Colonic mucosa (tissue), 4 donors: ENCODE measurements around the gene BORCS6. TPM values are rescaled to one million over a fixed set of nuclear protein-coding genes. Genes with fewer than 3 reads are reported as not detected.

Source experiments
- DNase-seq: peaks from one replicate; pipeline ENCODE4 v3.0.0-alpha.2; 2020
- H3K27ac ChIP-seq: fragments of 200-600 bp; one replicate; pipeline ENCODE4 v1.8.0; 2021
- H3K27me3 ChIP-seq: fragments of 200-600 bp; one replicate; pipeline ENCODE4 v1.8.0; 2021
- H3K36me3 ChIP-seq: fragments of 200-600 bp; one replicate; pipeline ENCODE4 v1.8.0; 2021
- H3K4me1 ChIP-seq: fragments of 200-600 bp; one replicate; pipeline ENCODE4 v1.8.0; 2021; ENCODE audit warnings: mild to moderate bottlenecking
- H3K4me3 ChIP-seq: fragments of 200-600 bp; one replicate; pipeline ENCODE4 v1.8.0; 2021
- H3K9ac ChIP-seq, 2 donors: one replicate each; pipeline ENCODE4 v1.7.0; 2013; ENCODE audit warnings: control low read depth in 2 of 2, low read depth in 2 of 2, low read length in 2 of 2
- H3K9me3 ChIP-seq: fragments of 200-600 bp; one replicate; pipeline ENCODE4 v1.8.0; 2021
- CTCF ChIP-seq: fragments of 200-600 bp; IDR thresholded peaks from one replicate; pipeline ENCODE4 v1.8.0; 2022; ENCODE audit warnings: antibody characterized with exemption, mild to moderate bottlenecking
- intact Hi-C: fragments of 100-400 bp; cut with DNase I; formaldehyde crosslinking; loops from one replicate; pipeline ENCODE4 v1.14.1; 2022
- total RNA-seq, 2 donors: library from RNA; stranded (reverse); fragmentation: NEBNext Ultra II Directional in 1 of 2; extraction: Animal tissue kit (Norgen Biotek cat#: 25700) in 1 of 2; gene quantifications; one replicate each; pipeline ENCODE4 v1.2.1, GENCODE V29; 2021
- donor health status: healthy.
- donor health status: DM: no; HTN: no; CAD: no.
- donor health status: DM: no; HTN: no; CAD: no.

The BORCS6 gene
- total RNA-seq, 2 donors from 2014 or later, result 11.7 to 12.4 TPM

- Histone ChIP-seq H3K27me3 (no peaks in the 10 kb centered on the region), H3K27ac (peak overlapping the region; percentile 93), H3K9ac (peak overlapping the region; percentile 54 to 100), H3K4me1 (peaks cover 21% of the 10 kb centered on the region), H3K36me3 (peaks cover 30% of the 10 kb centered on the region), H3K4me3 (peak overlapping the region; percentile 55), H3K9me3 (no peaks in the 10 kb centered on the region)
- DNase-seq, result no peak
- no peak for TF ChIP-seq CTCF
- intact Hi-C loops, result no loop called here
Measured at GRCh38 chr17:8150194-8151119, 39.5 kb downstream of the BORCS6 start.

GRCh38 chr17:8149419-8150193 lies 40.4 kb downstream of the BORCS6 start:
- no peaks in the 10 kb centered on the region for H3K27me3 ChIP-seq
- H3K36me3 ChIP-seq, result peaks cover 34% of the 10 kb centered on the region
- no peak overlapping the region for H3K9ac ChIP-seq
- no peak for DNase-seq
- no peaks in the 10 kb centered on the region for H3K9me3 ChIP-seq
- TF ChIP-seq CTCF, result no peak
- intact Hi-C loops, result no loop called here
- no peak overlapping the region for H3K4me3 ChIP-seq
- H3K4me1 ChIP-seq, result peaks cover 19% of the 10 kb centered on the region
- H3K27ac ChIP-seq, result no peak overlapping the region

GRCh38 chr17:8148560-8148959 lies 41.4 kb downstream of the BORCS6 start:
- no peak overlapping the region for H3K9ac ChIP-seq
- no peak overlapping the region for H3K27ac ChIP-seq
- peaks cover 18% of the 10 kb centered on the region for H3K4me1 ChIP-seq

GRCh38 chr17:8147805-8148404 lies 42.1 kb downstream of the BORCS6 start:
- peaks cover 37% of the 10 kb centered on the region for H3K36me3 ChIP-seq
- TF ChIP-seq CTCF, result no peak
- no peak overlapping the region for H3K9ac ChIP-seq
- intact Hi-C loops, result no loop called here
- H3K4me1 ChIP-seq, result peaks cover 12% of the 10 kb centered on the region
- no peaks in the 10 kb centered on the region for H3K27me3 ChIP-seq
- no peak overlapping the region for H3K27ac ChIP-seq
- no peaks in the 10 kb centered on the region for H3K9me3 ChIP-seq
- no peak overlapping the region for H3K4me3 ChIP-seq
- no peak for DNase-seq

More at GRCh38 chr17:8148560-8148959, 41.4 kb downstream of the BORCS6 start:
- intact Hi-C loops, result no loop called here
- peaks cover 37% of the 10 kb centered on the region for H3K36me3 ChIP-seq
- no peak overlapping the region for H3K4me3 ChIP-seq
- no peak for TF ChIP-seq CTCF
- H3K9me3 ChIP-seq, result no peaks in the 10 kb centered on the region
- H3K27me3 ChIP-seq, result no peaks in the 10 kb centered on the region
- no peak for DNase-seq

- peaks cover 7% of the 10 kb centered on the region for H3K4me1 ChIP-seq
- peaks cover 37% of the 10 kb centered on the region for H3K36me3 ChIP-seq
- no peak overlapping the region for H3K9ac ChIP-seq
- intact Hi-C loops, result no loop called here
- no peak overlapping the region for H3K27ac ChIP-seq
- H3K27me3 ChIP-seq, result no peaks in the 10 kb centered on the region
- H3K4me3 ChIP-seq, result no peak overlapping the region
- DNase-seq, result no peak
- no peaks in the 10 kb centered on the region for H3K9me3 ChIP-seq
- no peak for TF ChIP-seq CTCF
Measured at GRCh38 chr17:8147141-8147804, 42.7 kb downstream of the BORCS6 start.
